HCT116 (cell line): ENCODE data around the gene PLEK. TPM values are rescaled to one million over a fixed set of nuclear protein-coding genes. Genes with fewer than 3 reads are reported as not detected.

Source experiments
- ATAC-seq: fragments of 200-7000 bp; cut with Tn5 transposase; 2 replicates; pipeline ENCODE4 v1.9.1; 2020; ENCODE audit warnings: mild to moderate bottlenecking, moderate library complexity
- BruUV-seq: library from RNA; stranded (reverse); fragments of 400-500 nt; replicated peaks from 2 replicates; lab custom pipeline; 2021; lab: Mats Ljungman, UMichigan
- CTCF ChIA-PET: fragments of 300-600 bp; sonication (Branson Sonifier 250); formaldehyde crosslinking; loops from one replicate; lab custom pipeline; 2021; ENCODE audit warnings: antibody characterized with exemption; lab: Charles Lee
- POLR2A ChIA-PET: fragments of 300-600, 350-600 bp; sonication (Branson Sonifier 250); formaldehyde crosslinking; loops from one replicate; lab custom pipeline; 2021; ENCODE audit warnings: antibody characterized with exemption; lab: Charles Lee
- RAD21 ChIA-PET, 2 experiments: fragments of 300-600 bp; sonication (Branson Sonifier 250); formaldehyde crosslinking; loops; one replicate each; lab custom pipeline; 2023; ENCODE audit warnings: low total read pairs in 2 of 2; ENCODE audit not compliant: uncharacterized antibody in 2 of 2, unreplicated experiment in 2 of 2, low non-redundant PET in 1 of 2; lab: Charles Lee
- DNase-seq: peaks from one replicate; pipeline ENCODE4 v3.0.0-alpha.2; 2010; ENCODE audit warnings: low read depth, low spot score
- H2AFZ ChIP-seq: fragments of 200-600 bp; shearing (Covaris generic), sonication (generic); 2 replicates; pipeline ENCODE4 v1.6.1; 2017; ENCODE audit warnings: low read depth, mixed run types, mixed read lengths, antibody characterized with exemption, low read length; ENCODE audit not compliant: poor library complexity, severe bottlenecking
- H3K27ac ChIP-seq: 2 replicates; pipeline ENCODE4 v1.5.1; 2012; ENCODE audit warnings: low read depth, low read length
- H3K27me3 ChIP-seq: fragments of 200-600 bp; sonication (generic); 2 replicates; pipeline ENCODE4 v1.6.1; 2016; ENCODE audit warnings: mixed run types, low read length, mixed read lengths; ENCODE audit not compliant: insufficient read depth
- H3K36me3 ChIP-seq, 2 experiments: fragments of 200-500 bp in 1 of 2; fragments of 200-600 bp in 1 of 2; sonication (Bioruptor generic) in 1 of 2; sonication (generic) in 1 of 2; 2 replicates each; pipeline versions ENCODE4 v1.5.1 to v1.6.1; 2014 to 2016; ENCODE audit warnings: low read length in 2 of 2, inconsistent platforms in 1 of 2, mixed read lengths in 1 of 2, mixed run types in 1 of 2; ENCODE audit not compliant: insufficient read depth in 2 of 2, control insufficient read depth in 1 of 2
- H3K4me1 ChIP-seq, 2 experiments: fragments of 200-600 bp in 1 of 2; sonication (generic) in 1 of 2; 2 replicates each; pipeline versions ENCODE4 v1.5.1 to v1.6.1; 2012 to 2017; ENCODE audit warnings: low read length in 2 of 2, inconsistent platforms in 1 of 2, mild to moderate bottlenecking in 1 of 2, mixed read lengths in 1 of 2, mixed run types in 1 of 2, moderate library complexity in 1 of 2; ENCODE audit not compliant: insufficient read depth in 2 of 2, control insufficient read depth in 1 of 2
- H3K4me2 ChIP-seq: fragments of 200-600 bp; sonication (generic); 2 replicates; pipeline ENCODE4 v1.6.1; 2017; ENCODE audit warnings: mixed run types, low read length, mixed read lengths
- H3K4me3 ChIP-seq, 2 experiments: fragments of 200-600 bp in 1 of 2; sonication (generic) in 1 of 2; replicated peaks in 1 of 2; 2 replicates each; pipeline ENCODE4 v1.5.1; 2011 to 2016; ENCODE audit warnings: low read length in 2 of 2, control low read depth in 1 of 2, low read depth in 1 of 2, mild to moderate bottlenecking in 1 of 2, mixed read lengths in 1 of 2, mixed run types in 1 of 2
- H3K79me2 ChIP-seq: fragments of 200-600 bp; sonication (generic); 2 replicates; pipeline ENCODE4 v1.6.1; 2017; ENCODE audit warnings: mild to moderate bottlenecking, mixed run types, low read length, moderate library complexity, mixed read lengths; ENCODE audit not compliant: insufficient read depth
- H3K9ac ChIP-seq: fragments of 200-600 bp; sonication (generic); 2 replicates; pipeline ENCODE4 v1.6.1; 2016; ENCODE audit warnings: low read length, mixed read lengths
- H3K9me2 ChIP-seq: fragments of 200-600 bp; sonication (generic), shearing (Covaris generic); 2 replicates; pipeline ENCODE4 v1.6.1; 2017; ENCODE audit warnings: mixed run types, mild to moderate bottlenecking, moderate library complexity; ENCODE audit not compliant: insufficient read depth
- H3K9me3 ChIP-seq, 2 experiments: fragments of 200-500 bp in 1 of 2; fragments of 200-600 bp in 1 of 2; sonication (Bioruptor generic) in 1 of 2; sonication (generic) in 1 of 2; 2 replicates each; pipeline ENCODE4 v1.6.1; 2014 to 2017; ENCODE audit warnings: low read length in 2 of 2, mixed read lengths in 2 of 2, inconsistent platforms in 1 of 2, low read depth in 1 of 2, mild to moderate bottlenecking in 1 of 2, mixed run types in 1 of 2, moderate library complexity in 1 of 2; ENCODE audit not compliant: control insufficient read depth in 1 of 2, insufficient read depth in 1 of 2
- H4K20me1 ChIP-seq: fragments of 200-600 bp; sonication (generic), shearing (Covaris generic); 2 replicates; pipeline ENCODE4 v1.6.1; 2017; ENCODE audit warnings: mixed run types, mild to moderate bottlenecking, moderate library complexity; ENCODE audit not compliant: insufficient read depth
- EGR1 ChIP-seq: IDR thresholded peaks from 2 replicates; pipeline ENCODE4 v1.6.1; 2012; ENCODE audit warnings: low read depth
- ELF1 ChIP-seq: IDR thresholded peaks from 2 replicates; pipeline ENCODE4 v1.6.1; 2012; ENCODE audit warnings: low read depth, borderline replicate concordance
- EZH2phosphoT487 ChIP-seq: fragments of 200-600 bp; IDR thresholded peaks from 2 replicates; pipeline ENCODE4 v1.6.1; 2018; ENCODE audit warnings: antibody characterized with exemption, borderline replicate concordance
- JUND ChIP-seq: IDR thresholded peaks from 2 replicates; pipeline ENCODE4 v1.6.1; 2012
- POLR2A ChIP-seq: IDR thresholded peaks from 2 replicates; pipeline ENCODE4 v1.7.0; 2011; ENCODE audit warnings: borderline replicate concordance; ENCODE audit not compliant: insufficient read depth, insufficient read length; ENCODE audit errors: extremely low read depth
- POLR2AphosphoS5 ChIP-seq: IDR thresholded peaks from 2 replicates; pipeline ENCODE4 v1.6.1; 2011; ENCODE audit warnings: mild to moderate bottlenecking, low read depth, low read length, moderate library complexity
- RAD21 ChIP-seq: IDR thresholded peaks from 2 replicates; pipeline ENCODE4 v1.6.1; 2012; ENCODE audit warnings: low read depth, mild to moderate bottlenecking
- SIN3A ChIP-seq: IDR thresholded peaks from 2 replicates; pipeline ENCODE4 v1.6.1; 2012; ENCODE audit warnings: low read depth
- SP1 ChIP-seq: IDR thresholded peaks from 2 replicates; pipeline ENCODE4 v1.6.1; 2012; ENCODE audit warnings: low read depth
- SRF ChIP-seq: IDR thresholded peaks from 2 replicates; pipeline ENCODE4 v1.6.1; 2012; ENCODE audit warnings: low read depth
- TCF7L2 ChIP-seq: IDR thresholded peaks from 2 replicates; pipeline ENCODE4 v1.7.0; 2011; ENCODE audit warnings: borderline replicate concordance, inconsistent platforms; ENCODE audit not compliant: insufficient read depth, insufficient read length; ENCODE audit errors: extremely low read depth
- YY1 ChIP-seq: IDR thresholded peaks from 2 replicates; pipeline ENCODE4 v1.6.1; 2011; ENCODE audit warnings: low read length, low read depth, moderate library complexity, mild to moderate bottlenecking; ENCODE audit not compliant: insufficient replicate concordance; ENCODE audit errors: extremely low read depth
- ZFX ChIP-seq: fragments of 450-650 bp; IDR thresholded peaks from 2 replicates; pipeline ENCODE4 v1.6.1; 2017
- ZNF274 ChIP-seq: fragments of 200-500 bp; sonication (Bioruptor generic); IDR thresholded peaks from 2 replicates; pipeline ENCODE4 v1.6.1; 2014; ENCODE audit warnings: mild to moderate bottlenecking, low read depth, low read length, inconsistent platforms
- intact Hi-C: fragments of 100-400 bp; cut with micrococcal nuclease; formaldehyde crosslinking; loops from 2 replicates; pipeline ENCODE4 v1.10.0; 2022
- total RNA-seq: library from RNA; stranded (reverse); gene quantifications from one replicate; pipeline ENCODE4 v1.2.1, GENCODE V29; 2021; ENCODE audit not compliant: unreplicated experiment
- TF ChIP-seq, protein P1 (sequence below), 3 experiments: fragments of 200-600 bp in 1 of 3; sonication (generic) in 1 of 3; IDR thresholded peaks in 2 of 3; conservative IDR thresholded peaks in 1 of 3; 2 replicates each; pipeline ENCODE4 v1.5.1; 2012 to 2017; ENCODE audit warnings: low read depth in 2 of 3, low read length in 2 of 3, antibody characterized with exemption in 1 of 3, borderline replicate concordance in 1 of 3, control low read depth in 1 of 3, mild to moderate bottlenecking in 1 of 3, mixed read lengths in 1 of 3, mixed run types in 1 of 3, moderate library complexity in 1 of 3; ENCODE audit not compliant: insufficient read depth in 1 of 3
- TF ChIP-seq, protein P2 (sequence below): IDR thresholded peaks from 2 replicates; pipeline ENCODE4 v1.6.1; 2011; ENCODE audit warnings: mild to moderate bottlenecking, low read length, moderate library complexity; ENCODE audit not compliant: insufficient replicate concordance; ENCODE audit errors: extremely low read depth

The PLEK gene
- total RNA-seq, 1 experiment from 2014 or later: 0.22 TPM

DNA sequence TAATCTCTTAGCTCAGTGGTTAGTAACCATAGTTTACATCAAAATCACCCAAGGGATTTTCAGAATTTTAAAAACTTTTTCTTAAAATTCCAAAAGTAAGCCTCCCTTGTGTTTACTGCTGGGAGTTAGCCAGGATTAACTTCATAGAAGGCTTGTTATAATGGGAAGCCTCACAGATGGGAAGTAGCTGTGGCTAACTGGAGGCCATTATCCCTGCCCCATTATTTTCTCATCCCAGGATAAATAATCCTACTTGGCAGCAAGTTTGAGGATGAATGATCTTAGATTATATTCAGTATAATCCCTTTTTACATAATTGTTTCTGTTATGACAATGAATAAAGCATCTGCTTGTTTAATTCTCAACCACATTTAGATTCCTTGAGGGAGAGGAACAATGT is 25.5 kb downstream of the PLEK start:
- H3K9ac ChIP-seq: no peak overlapping the region
- no peak for TF ChIP-seq JUND
- no peak for TF ChIP-seq SRF
- no peak for TF ChIP-seq POLR2A
- TF ChIP-seq SIN3A: no peak
- no peak for TF ChIP-seq ELF1
- TF ChIP-seq TCF7L2: no peak
- TF ChIP-seq YY1: no peak
- TF ChIP-seq, protein P1, sequence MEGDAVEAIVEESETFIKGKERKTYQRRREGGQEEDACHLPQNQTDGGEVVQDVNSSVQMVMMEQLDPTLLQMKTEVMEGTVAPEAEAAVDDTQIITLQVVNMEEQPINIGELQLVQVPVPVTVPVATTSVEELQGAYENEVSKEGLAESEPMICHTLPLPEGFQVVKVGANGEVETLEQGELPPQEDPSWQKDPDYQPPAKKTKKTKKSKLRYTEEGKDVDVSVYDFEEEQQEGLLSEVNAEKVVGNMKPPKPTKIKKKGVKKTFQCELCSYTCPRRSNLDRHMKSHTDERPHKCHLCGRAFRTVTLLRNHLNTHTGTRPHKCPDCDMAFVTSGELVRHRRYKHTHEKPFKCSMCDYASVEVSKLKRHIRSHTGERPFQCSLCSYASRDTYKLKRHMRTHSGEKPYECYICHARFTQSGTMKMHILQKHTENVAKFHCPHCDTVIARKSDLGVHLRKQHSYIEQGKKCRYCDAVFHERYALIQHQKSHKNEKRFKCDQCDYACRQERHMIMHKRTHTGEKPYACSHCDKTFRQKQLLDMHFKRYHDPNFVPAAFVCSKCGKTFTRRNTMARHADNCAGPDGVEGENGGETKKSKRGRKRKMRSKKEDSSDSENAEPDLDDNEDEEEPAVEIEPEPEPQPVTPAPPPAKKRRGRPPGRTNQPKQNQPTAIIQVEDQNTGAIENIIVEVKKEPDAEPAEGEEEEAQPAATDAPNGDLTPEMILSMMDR (IDR thresholded peaks at IDR 0.05 in 2 of 3, conservative IDR thresholded peaks at IDR 0.05 in 1 of 3; ENCODE audit: borderline replicate concordance in 1 of 3, insufficient read depth in 1 of 3, low read depth in 2 of 3, low read length in 2 of 3): no peak
- TF ChIP-seq SP1: no peak
- TF ChIP-seq ZNF274: no peak
- TF ChIP-seq RAD21: no peak
- TF ChIP-seq, protein P2, sequence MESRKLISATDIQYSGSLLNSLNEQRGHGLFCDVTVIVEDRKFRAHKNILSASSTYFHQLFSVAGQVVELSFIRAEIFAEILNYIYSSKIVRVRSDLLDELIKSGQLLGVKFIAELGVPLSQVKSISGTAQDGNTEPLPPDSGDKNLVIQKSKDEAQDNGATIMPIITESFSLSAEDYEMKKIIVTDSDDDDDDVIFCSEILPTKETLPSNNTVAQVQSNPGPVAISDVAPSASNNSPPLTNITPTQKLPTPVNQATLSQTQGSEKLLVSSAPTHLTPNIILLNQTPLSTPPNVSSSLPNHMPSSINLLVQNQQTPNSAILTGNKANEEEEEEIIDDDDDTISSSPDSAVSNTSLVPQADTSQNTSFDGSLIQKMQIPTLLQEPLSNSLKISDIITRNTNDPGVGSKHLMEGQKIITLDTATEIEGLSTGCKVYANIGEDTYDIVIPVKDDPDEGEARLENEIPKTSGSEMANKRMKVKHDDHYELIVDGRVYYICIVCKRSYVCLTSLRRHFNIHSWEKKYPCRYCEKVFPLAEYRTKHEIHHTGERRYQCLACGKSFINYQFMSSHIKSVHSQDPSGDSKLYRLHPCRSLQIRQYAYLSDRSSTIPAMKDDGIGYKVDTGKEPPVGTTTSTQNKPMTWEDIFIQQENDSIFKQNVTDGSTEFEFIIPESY: no peak
- no peak for TF ChIP-seq POLR2AphosphoS5
- TF ChIP-seq EZH2phosphoT487: no peak
- TF ChIP-seq ZFX: no peak
- no peak for TF ChIP-seq EGR1
- TF ChIP-seq, all 23 proteins: peak for 0
- H2AFZ ChIP-seq: no peak overlapping the region
- H3K9me2 ChIP-seq: no peaks in the 10 kb centered on the region
- no peaks in the 10 kb centered on the region for H3K36me3 ChIP-seq
- H3K9me3 ChIP-seq: no peaks in the 10 kb centered on the region
- H3K4me2 ChIP-seq: no peak overlapping the region
- ChIA-PET POLR2A (no interaction called here), RAD21 (no interaction called here), CTCF (interaction anchor here (1.1 to 1.2 kb wide), 2 partner anchors 33 to 51 kb away, joined by 3 to 4 read pairs; no protein-coding TSS in a partner anchor)
- H3K27me3 ChIP-seq: peaks cover 46% of the 10 kb centered on the region
- no peaks in the 10 kb centered on the region for H3K79me2 ChIP-seq
- no TSS peak for BruUV-seq
- no peak for DNase-seq
- H3K4me1 ChIP-seq: no peaks in the 10 kb centered on the region
- H3K27ac ChIP-seq: no peak overlapping the region
- ATAC-seq: no peak
- no peak overlapping the region for H3K4me3 ChIP-seq
- H4K20me1 ChIP-seq: no peaks in the 10 kb centered on the region
- intact Hi-C loops: no loop called here
